Smooth muscle cell (in vitro differentiated cells): ENCODE measurements around the gene TRIM14. TPM values are rescaled to one million over a fixed set of nuclear protein-coding genes. Genes with fewer than 3 reads are reported as not detected.

Source experiments
- DNase-seq: peaks from one replicate; lab custom pipeline; 2025; ENCODE audit not compliant: unreplicated experiment; lab: John Stamatoyannopoulos, UW
- H2AFZ ChIP-seq: fragments of 200-600 bp; sonication (generic); 2 replicates; pipeline ENCODE4 v1.6.0; 2016; ENCODE audit warnings: antibody characterized with exemption, low read depth, mild to moderate bottlenecking
- H3F3A ChIP-seq: fragments of 200-600 bp; sonication (generic); 2 replicates; pipeline ENCODE4 v1.6.0; 2017; ENCODE audit warnings: antibody characterized with exemption, low read depth
- H3K27ac ChIP-seq: fragments of 200-600 bp; sonication (generic); 2 replicates; pipeline ENCODE4 v1.5.1; 2016; ENCODE audit warnings: low read depth, mild to moderate bottlenecking
- H3K27me3 ChIP-seq: fragments of 200-600 bp; sonication (generic); 2 replicates; pipeline ENCODE4 v1.6.1; 2016; ENCODE audit warnings: low read depth, mild to moderate bottlenecking
- H3K36me3 ChIP-seq: fragments of 200-600 bp; sonication (generic); 2 replicates; pipeline ENCODE4 v1.5.1; 2016; ENCODE audit warnings: low read depth
- H3K4me1 ChIP-seq: fragments of 200-600 bp; sonication (generic); 2 replicates; pipeline ENCODE4 v1.5.1; 2016; ENCODE audit warnings: low read depth
- H3K4me2 ChIP-seq: fragments of 200-600 bp; sonication (generic); 2 replicates; pipeline ENCODE4 v1.6.0; 2016; ENCODE audit warnings: mild to moderate bottlenecking
- H3K4me3 ChIP-seq: fragments of 200-600 bp; sonication (generic); 2 replicates; pipeline ENCODE4 v1.5.1; 2016; ENCODE audit warnings: mild to moderate bottlenecking
- H3K79me2 ChIP-seq: fragments of 200-600 bp; sonication (generic); 2 replicates; pipeline ENCODE4 v1.6.0; 2016; ENCODE audit warnings: low read depth, mild to moderate bottlenecking
- H3K9ac ChIP-seq: fragments of 200-600 bp; sonication (generic); 2 replicates; pipeline ENCODE4 v1.6.0; 2016; ENCODE audit warnings: low read depth
- H3K9me3 ChIP-seq: fragments of 200-600 bp; sonication (generic); replicated peaks from 2 replicates; pipeline ENCODE4 v1.5.1; 2016; ENCODE audit warnings: low read depth
- H4K20me1 ChIP-seq: fragments of 200-600 bp; sonication (generic); 2 replicates; pipeline ENCODE4 v1.6.0; 2016; ENCODE audit warnings: low read depth
- WGBS: methylation state at CpG from one replicate; pipeline ENCODE4 v1.1.7; 2016; ENCODE audit warnings: low lambda C conversion rate; 5-methylcytosine and 5-hydroxymethylcytosine counted together
- polyA plus RNA-seq: library from polyadenylated mRNA; unstranded; fragments of >200 nt; fragmentation: Nextera tagmentation; extraction: Ambion mirVana; gene quantifications from 2 replicates; pipeline ENCODE4 v1.2.1, GENCODE V29; 2016
- total RNA-seq: library from RNA; depleted of rRNA; stranded (reverse); fragments of >200 nt; gene quantifications from 2 replicates; pipeline ENCODE4 v1.2.3, GENCODE V29; 2014
- TF ChIP-seq, protein P1 (sequence below): fragments of 200-600 bp; sonication (generic); IDR thresholded peaks from 2 replicates; pipeline ENCODE4 v1.5.1; 2017; ENCODE audit warnings: borderline replicate concordance, mild to moderate bottlenecking, antibody characterized with exemption; ENCODE audit not compliant: insufficient read depth, poor library complexity, severe bottlenecking

Gene TRIM14
- total and polyA plus RNA-seq, 2 experiments from 2014 or later: 1.2 to 2.5 TPM

DNA sequence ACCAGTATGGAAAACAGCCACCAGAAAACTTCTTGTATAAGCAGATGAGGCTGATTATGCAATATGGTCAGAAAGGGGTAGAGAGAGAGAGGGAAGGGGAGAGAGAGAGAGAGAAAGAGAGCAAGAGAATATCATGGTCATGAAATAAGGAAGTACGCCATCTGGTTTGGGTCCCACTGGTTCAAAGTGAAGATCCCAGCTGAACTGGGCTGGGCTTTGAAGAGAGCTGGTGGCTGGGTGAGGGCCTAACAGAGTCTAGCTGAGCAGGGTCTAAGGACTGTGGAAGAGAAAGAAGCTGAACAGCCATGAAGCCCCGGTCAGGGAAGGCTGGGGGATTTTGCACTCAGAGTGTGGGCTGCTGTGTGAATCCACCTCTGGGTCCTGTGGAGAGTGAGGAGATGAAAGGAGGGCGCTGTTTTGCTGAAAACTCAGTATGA lies 14.6 kb downstream of the TRIM14 start:
- H3K9ac ChIP-seq: no peak overlapping the region
- H3K36me3 ChIP-seq: no peaks in the 10 kb centered on the region
- no peaks in the 10 kb centered on the region for H3K4me1 ChIP-seq
- H3K4me2 ChIP-seq: no peak overlapping the region
- no peak overlapping the region for H3K4me3 ChIP-seq
- 97% methylated on average over 3 of the region's 3 CpGs for WGBS
- no peak overlapping the region for H3K27ac ChIP-seq
- no peaks in the 10 kb centered on the region for H3K9me3 ChIP-seq
- no peak overlapping the region for H2AFZ ChIP-seq
- no peaks in the 10 kb centered on the region for H3K27me3 ChIP-seq
- TF ChIP-seq, protein P1, sequence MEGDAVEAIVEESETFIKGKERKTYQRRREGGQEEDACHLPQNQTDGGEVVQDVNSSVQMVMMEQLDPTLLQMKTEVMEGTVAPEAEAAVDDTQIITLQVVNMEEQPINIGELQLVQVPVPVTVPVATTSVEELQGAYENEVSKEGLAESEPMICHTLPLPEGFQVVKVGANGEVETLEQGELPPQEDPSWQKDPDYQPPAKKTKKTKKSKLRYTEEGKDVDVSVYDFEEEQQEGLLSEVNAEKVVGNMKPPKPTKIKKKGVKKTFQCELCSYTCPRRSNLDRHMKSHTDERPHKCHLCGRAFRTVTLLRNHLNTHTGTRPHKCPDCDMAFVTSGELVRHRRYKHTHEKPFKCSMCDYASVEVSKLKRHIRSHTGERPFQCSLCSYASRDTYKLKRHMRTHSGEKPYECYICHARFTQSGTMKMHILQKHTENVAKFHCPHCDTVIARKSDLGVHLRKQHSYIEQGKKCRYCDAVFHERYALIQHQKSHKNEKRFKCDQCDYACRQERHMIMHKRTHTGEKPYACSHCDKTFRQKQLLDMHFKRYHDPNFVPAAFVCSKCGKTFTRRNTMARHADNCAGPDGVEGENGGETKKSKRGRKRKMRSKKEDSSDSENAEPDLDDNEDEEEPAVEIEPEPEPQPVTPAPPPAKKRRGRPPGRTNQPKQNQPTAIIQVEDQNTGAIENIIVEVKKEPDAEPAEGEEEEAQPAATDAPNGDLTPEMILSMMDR: no peak
- no peaks in the 10 kb centered on the region for H4K20me1 ChIP-seq
- no peaks in the 10 kb centered on the region for H3F3A ChIP-seq
- H3K79me2 ChIP-seq: no peaks in the 10 kb centered on the region
- DNase-seq: no peak

DNA sequence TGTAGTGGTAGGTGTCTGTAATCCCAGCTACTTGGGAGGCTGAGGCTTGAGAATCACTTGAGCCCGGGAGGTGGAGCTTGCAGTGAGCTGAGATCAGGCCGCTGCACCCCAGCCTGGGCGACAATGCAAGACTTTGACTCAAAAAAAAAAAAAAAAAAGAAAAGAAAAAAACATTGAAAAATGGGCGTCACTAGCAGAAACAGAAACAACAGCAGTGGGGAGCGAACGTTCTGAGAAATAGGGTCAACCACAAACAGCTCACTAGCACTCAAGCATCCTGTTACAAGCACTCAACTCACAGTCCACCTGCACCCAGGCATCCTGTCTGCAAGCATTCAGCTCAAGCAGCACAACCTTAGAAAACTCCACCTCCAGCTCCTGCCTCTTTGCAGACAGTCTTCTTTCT lies 17.2 kb downstream of the TRIM14 start:
- TF ChIP-seq, protein P1: no peak
- H3K79me2 ChIP-seq: no peaks in the 10 kb centered on the region
- no peak overlapping the region for H3K4me3 ChIP-seq
- H3K27me3 ChIP-seq: no peaks in the 10 kb centered on the region
- no peak overlapping the region for H3K9ac ChIP-seq
- H3F3A ChIP-seq: no peaks in the 10 kb centered on the region
- no peaks in the 10 kb centered on the region for H4K20me1 ChIP-seq
- H3K36me3 ChIP-seq: no peaks in the 10 kb centered on the region
- DNase-seq: no peak
- no peak overlapping the region for H3K4me2 ChIP-seq
- no peaks in the 10 kb centered on the region for H3K9me3 ChIP-seq
- WGBS: 75% methylated on average over 6 of the region's 6 CpGs
- peaks cover 4% of the 10 kb centered on the region for H3K4me1 ChIP-seq
- H3K27ac ChIP-seq: no peak overlapping the region
- no peak overlapping the region for H2AFZ ChIP-seq

DNA sequence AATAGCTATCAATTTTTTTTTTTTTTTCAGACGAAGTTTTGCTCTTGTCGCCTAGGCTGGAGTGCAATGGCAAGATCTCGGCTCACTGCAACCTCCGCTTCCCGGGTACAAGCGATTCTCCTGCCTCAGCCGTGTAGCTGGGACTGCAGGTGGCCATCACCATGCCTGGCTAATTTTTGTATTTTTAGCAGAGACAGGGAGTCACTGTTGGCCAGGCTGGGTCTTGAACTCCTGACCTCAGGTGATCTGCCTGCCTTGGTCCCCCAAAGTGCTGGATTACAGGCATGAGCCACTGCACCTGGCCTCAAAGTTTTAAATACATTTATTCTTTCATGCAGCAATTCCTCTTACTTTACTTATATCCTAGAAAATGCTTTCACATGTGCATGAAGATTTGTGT lies 17.6 kb downstream of the TRIM14 start:
- H3K4me1 ChIP-seq: peaks cover 4% of the 10 kb centered on the region
- no peak overlapping the region for H3K27ac ChIP-seq
- no peak overlapping the region for H2AFZ ChIP-seq
- WGBS: 97% methylated on average over 7 of the region's 7 CpGs
- H3K79me2 ChIP-seq: no peaks in the 10 kb centered on the region
- no peaks in the 10 kb centered on the region for H4K20me1 ChIP-seq
- TF ChIP-seq, protein P1: no peak
- no peaks in the 10 kb centered on the region for H3K27me3 ChIP-seq
- H3K9me3 ChIP-seq: no peaks in the 10 kb centered on the region
- no peak overlapping the region for H3K4me3 ChIP-seq
- DNase-seq: no peak
- no peak overlapping the region for H3K9ac ChIP-seq
- H3F3A ChIP-seq: no peaks in the 10 kb centered on the region
- H3K4me2 ChIP-seq: no peak overlapping the region
- H3K36me3 ChIP-seq: no peaks in the 10 kb centered on the region

DNA sequence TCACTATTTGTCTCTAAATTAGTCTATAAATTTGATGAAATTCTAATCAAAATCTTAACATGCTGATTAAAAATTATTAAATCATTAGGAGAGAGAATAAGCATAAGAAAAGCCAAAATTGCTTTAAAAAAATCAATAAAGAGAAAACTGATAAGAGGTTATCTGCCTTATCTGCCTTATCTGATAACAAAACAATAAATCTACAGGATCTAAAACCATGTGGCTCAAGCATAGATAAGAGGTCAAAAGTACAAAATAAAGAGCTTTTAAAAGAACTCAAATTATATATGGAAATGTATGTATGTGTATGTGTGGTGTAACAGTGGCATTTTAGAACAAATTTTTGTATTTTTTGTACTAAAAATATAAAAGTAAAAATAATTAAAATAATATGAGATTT lies 18.6 kb downstream of the TRIM14 start:
- Histone ChIP-seq H3K27me3 (no peaks in the 10 kb centered on the region), H3K9me3 (no peaks in the 10 kb centered on the region), H3F3A (no peaks in the 10 kb centered on the region), H4K20me1 (no peaks in the 10 kb centered on the region), H3K36me3 (no peaks in the 10 kb centered on the region), H3K4me2 (no peak overlapping the region), H3K9ac (no peak overlapping the region), H2AFZ (no peak overlapping the region), H3K27ac (no peak overlapping the region), H3K4me1 (peaks cover 4% of the 10 kb centered on the region), H3K4me3 (no peak overlapping the region), H3K79me2 (no peaks in the 10 kb centered on the region)
- TF ChIP-seq, protein P1: no peak
- no peak for DNase-seq
